ENCODE data around the gene UBR2.
"Not testable (repeated sequence)": the region's sequence is repeated elsewhere in the genome, so short reads cannot be mapped to it uniquely, and the experiment has no call there.

Gene UBR2

GRCh38 chr6:42692137-42692911, 128.5 kb downstream of the UBR2 start:
- no peak for DNase-seq (ENCODE audit: low read depth)

- no peak for DNase-seq (ENCODE audit: low read depth)
These were observed 130.0 kb downstream of the UBR2 start for GRCh38 chr6:42693725-42694323.

- no peak for DNase-seq (ENCODE audit: low read depth)
These were observed 130.8 kb downstream of the UBR2 start for GRCh38 chr6:42694586-42694985.

GRCh38 chr6:42696526-42697267, 132.9 kb downstream of the UBR2 start:
- DNase-seq (ENCODE audit: low read depth), result no peak

GRCh38 chr6:42697268-42697655, 133.4 kb downstream of the UBR2 start:
- DNase-seq (ENCODE audit: low read depth), result no peak

GRCh38 chr6:42698217-42698616, 134.4 kb downstream of the UBR2 start:
- DNase-seq (ENCODE audit: low read depth), result no peak

- no peak for DNase-seq (ENCODE audit: low read depth)
These were observed 138.4 kb downstream of the UBR2 start for GRCh38 chr6:42702200-42702599.

GRCh38 chr6:42702786-42703185, 139.0 kb downstream of the UBR2 start:
- not testable (repeated sequence) for DNase-seq (ENCODE audit: low read depth)

GRCh38 chr6:42704251-42704936, 140.6 kb downstream of the UBR2 start:
- no peak for DNase-seq (ENCODE audit: low read depth)

- no peak for DNase-seq (ENCODE audit: low read depth)
These were observed 141.1 kb downstream of the UBR2 start for GRCh38 chr6:42704937-42705374.

- no peak for DNase-seq (ENCODE audit: low read depth)
These were observed 143.8 kb downstream of the UBR2 start for GRCh38 chr6:42707595-42707994.

- DNase-seq (ENCODE audit: low read depth), result no peak
These were observed 144.3 kb downstream of the UBR2 start for GRCh38 chr6:42708096-42708495.

- no peak for DNase-seq (ENCODE audit: low read depth)
These were observed 146.0 kb downstream of the UBR2 start for GRCh38 chr6:42709871-42710270.

- no peak for DNase-seq (ENCODE audit: low read depth)
These were observed 146.5 kb downstream of the UBR2 start for GRCh38 chr6:42710316-42710715.

- DNase-seq (ENCODE audit: low read depth), result no peak
These were observed 148.1 kb downstream of the UBR2 start for GRCh38 chr6:42711930-42712329.

GRCh38 chr6:42714098-42714761, 150.4 kb downstream of the UBR2 start:
- DNase-seq (ENCODE audit: low read depth), result no peak

GRCh38 chr6:42715871-42716270, 152.0 kb downstream of the UBR2 start:
- no peak for DNase-seq (ENCODE audit: low read depth)

- DNase-seq (ENCODE audit: low read depth), result no peak
These were observed 156.9 kb downstream of the UBR2 start for GRCh38 chr6:42720739-42721138.

GRCh38 chr6:42722497-42722896, 158.7 kb downstream of the UBR2 start, which contains the start of gene PRPH2:
Gene PRPH2 (minus strand): TSS chr6:42722597. CDS start chr6:42722334, 263 bp downstream.
- no peak for DNase-seq (ENCODE audit: low read depth)

- no peak for DNase-seq (ENCODE audit: low read depth)
These were observed 161.0 kb downstream of the UBR2 start for GRCh38 chr6:42724825-42725224.

- DNase-seq (ENCODE audit: low read depth), result no peak
These were observed 162.2 kb downstream of the UBR2 start for GRCh38 chr6:42726026-42726425.
